ENCODE measurements around the gene TTLL11. TPM values are rescaled to one million over a fixed set of nuclear protein-coding genes. Genes with fewer than 3 reads are reported as not detected.

TTLL11 gene
- total and polyA plus RNA-seq, 2 of the 8 experiments (the other 6 are each of a cell fraction or from before 2014, with no cell fraction given) = 0.56 to 0.80 TPM

GRCh38 chr9:121909111-121909510, 184.0 kb downstream of the TTLL11 start:
- Histone ChIP-seq H3K9me3 (ENCODE audit: insufficient read depth in 2 of 2, low read depth in 1 of 2, low read length in 1 of 2) (no peaks in the 10 kb centered on the region), H3K14ac (ENCODE audit: insufficient read length) (no peak overlapping the region), H4K5ac (ENCODE audit: insufficient read length, low read depth, low read length) (no peak overlapping the region), H2BK12ac (ENCODE audit: low read depth, low read length) (no peak overlapping the region), H4K91ac (replicated peaks; ENCODE audit: insufficient read length, low read length) (no peak overlapping the region), H3K56ac (replicated peaks; ENCODE audit: insufficient read length, low read depth, low read length) (no peak overlapping the region), H2BK5ac (ENCODE audit: low read depth, low read length) (no peak overlapping the region), H3K4ac (replicated peaks; ENCODE audit: insufficient read length, low read depth, low read length) (no peak overlapping the region), H3K4me1 (replicated peaks in 1 of 4; ENCODE audit: control insufficient read depth in 3 of 4, insufficient read depth in 4 of 4, low read length in 3 of 4) (no peaks in the 10 kb centered on the region), H2AFZ (ENCODE audit: low read length) (no peak overlapping the region), H3K9ac (replicated peaks in 1 of 4; ENCODE audit: extremely low read depth in 1 of 4, low read depth in 3 of 4, low read length in 3 of 4) (no peak overlapping the region), H3K23ac (ENCODE audit: insufficient read length) (no peak overlapping the region), H4K8ac (ENCODE audit: extremely low read depth, insufficient read depth, low read length) (no peak overlapping the region), H3K4me2 (ENCODE audit: insufficient read depth in 1 of 2, low read depth in 2 of 2, low read length in 2 of 2) (no peak overlapping the region), H4K20me1 (replicated peaks in 1 of 2; ENCODE audit: control insufficient read depth in 1 of 2, insufficient read depth in 2 of 2, low read length in 2 of 2) (no peaks in the 10 kb centered on the region), H2BK15ac (ENCODE audit: low read length) (no peak overlapping the region), H3K79me2 (ENCODE audit: control insufficient read depth in 1 of 2, insufficient read depth in 2 of 2, low read length in 2 of 2) (no peaks in the 10 kb centered on the region), H3K27ac (ENCODE audit: low read depth, low read length) (no peak overlapping the region), H3K23me2 (ENCODE audit: low read depth, low read length) (no peaks in the 10 kb centered on the region), H3K36me3 (ENCODE audit: control insufficient read depth in 2 of 4, insufficient read depth in 4 of 4, low read length in 3 of 4) (no peaks in the 10 kb centered on the region), H3K18ac (ENCODE audit: extremely low read depth, low read length) (no peak overlapping the region), H3K4me3 (ENCODE audit: extremely low read depth in 1 of 4, insufficient read depth in 2 of 4, low read depth in 3 of 4, low read length in 4 of 4) (no peak overlapping the region), H3K27me3 (replicated peaks in 1 of 4; ENCODE audit: control insufficient read depth in 3 of 4, extremely low read depth in 1 of 4, insufficient read depth in 3 of 4, low read length in 3 of 4) (no peaks in the 10 kb centered on the region), H2AK5ac (ENCODE audit: low read depth, low read length) (no peak overlapping the region), H3K79me1 (ENCODE audit: low read depth, low read length) (no peaks in the 10 kb centered on the region), H2BK120ac (replicated peaks; ENCODE audit: low read depth, low read length) (no peak overlapping the region), H2BK20ac (ENCODE audit: low read length) (no peak overlapping the region)
- no peak for DNase-seq (ENCODE audit: low read depth in 1 of 2, low spot score in 2 of 2)
- CTCF ChIA-PET (ENCODE audit: partially characterized antibody) = interaction anchor here (1.4 kb wide), 1 partner anchor 50 kb away, joined by 3 read pairs; no protein-coding TSS in a partner anchor
- no peak for FAIRE-seq
- 79% methylated on average over 5 of the region's 5 CpGs; no CpG with 5 or more reads in 1 of the 2 experiments for WGBS, 2 experiments (ENCODE audit: extremely low coverage in 1 of 2, insufficient coverage in 1 of 2, insufficient read length in 1 of 2, insufficient replicate concordance in 2 of 2, low coverage in 1 of 2, low lambda C conversion rate in 2 of 2, missing lambda C conversion rate in 1 of 2)
- POLR2A ChIA-PET (ENCODE audit: partially characterized antibody) = no interaction called here
- no peak for TF ChIP-seq HDAC6 (IDR thresholded peaks at IDR 0.05; ENCODE audit: low read depth, low read length)
- TF ChIP-seq POLR2AphosphoS5 (IDR thresholded peaks at IDR 0.05; ENCODE audit: low read depth, low read length) = no peak
- TF ChIP-seq HDAC2 (IDR thresholded peaks at IDR 0.05; ENCODE audit: borderline replicate concordance in 1 of 2, low read depth in 2 of 2, low read length in 2 of 2) = no peak
- TF ChIP-seq SAP30 (IDR thresholded peaks at IDR 0.05; ENCODE audit: insufficient read depth, insufficient replicate concordance, low read length) = no peak
- no peak for TF ChIP-seq TBP (IDR thresholded peaks at IDR 0.05; ENCODE audit: low read depth, low read length)
- no peak for TF ChIP-seq SIX5 (IDR thresholded peaks at IDR 0.05; ENCODE audit: low read depth, low read length)
- no peak for TF ChIP-seq ASH2L (IDR thresholded peaks at IDR 0.05; ENCODE audit: low read length)
- TF ChIP-seq CBX8 (IDR thresholded peaks at IDR 0.05; ENCODE audit: borderline replicate concordance, low read depth, low read length) = no peak
- no peak for TF ChIP-seq TAF7 (optimal IDR thresholded peaks at IDR 0.05; ENCODE audit: borderline replicate concordance, low read depth, low read length)
- TF ChIP-seq BCL11A (IDR thresholded peaks at IDR 0.05; ENCODE audit: low read depth in 2 of 2, low read length in 2 of 2) = no peak
- no peak for TF ChIP-seq NRF1 (IDR thresholded peaks at IDR 0.05; ENCODE audit: low read depth, low read length)
- no peak for TF ChIP-seq RBBP5 (IDR thresholded peaks at IDR 0.05; ENCODE audit: borderline replicate concordance, low read depth, low read length)
- no peak for TF ChIP-seq SIRT6 (IDR thresholded peaks at IDR 0.05; ENCODE audit: low read length)

Measured in H1 (cell line).